ENCODE measurements around the gene SDK1.

The SDK1 gene

DNA sequence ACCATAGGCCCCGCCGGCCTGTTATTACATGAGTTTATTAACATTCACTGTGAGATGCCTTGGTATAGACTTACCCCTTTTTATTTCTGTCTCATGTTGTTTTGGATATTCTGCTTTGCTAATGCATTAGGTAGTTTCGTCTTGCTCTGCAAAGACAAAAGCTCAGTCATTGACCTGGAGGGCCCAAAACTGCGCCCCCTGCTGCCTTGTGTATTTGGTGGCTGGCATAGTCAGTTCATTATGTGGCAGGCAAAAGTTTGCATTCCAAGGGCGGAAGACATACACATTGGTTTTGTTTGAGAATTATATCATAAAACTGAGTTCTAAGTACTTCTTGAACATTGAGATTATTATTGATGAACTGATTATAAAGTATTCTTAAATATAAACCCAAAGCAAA, 372.5 kb downstream of the SDK1 start:
- Histone ChIP-seq H3K9me3 (ENCODE audit: severe bottlenecking) (no peaks in the 10 kb centered on the region), H3K36me3 (ENCODE audit: low read depth) (no peaks in the 10 kb centered on the region), H3K4me1 (ENCODE audit: insufficient read depth, poor library complexity, severe bottlenecking) (no peaks in the 10 kb centered on the region), H3K27ac (ENCODE audit: poor library complexity, severe bottlenecking) (no peak overlapping the region), H3K27me3 (ENCODE audit: insufficient read depth, poor library complexity, severe bottlenecking) (no peaks in the 10 kb centered on the region), H3K4me3 (ENCODE audit: severe bottlenecking) (no peak overlapping the region)
- ATAC-seq (ENCODE audit: low read depth) (no peak), DNase-seq (ENCODE audit: low spot score) (no peak)
- TF ChIP-seq, protein P1, sequence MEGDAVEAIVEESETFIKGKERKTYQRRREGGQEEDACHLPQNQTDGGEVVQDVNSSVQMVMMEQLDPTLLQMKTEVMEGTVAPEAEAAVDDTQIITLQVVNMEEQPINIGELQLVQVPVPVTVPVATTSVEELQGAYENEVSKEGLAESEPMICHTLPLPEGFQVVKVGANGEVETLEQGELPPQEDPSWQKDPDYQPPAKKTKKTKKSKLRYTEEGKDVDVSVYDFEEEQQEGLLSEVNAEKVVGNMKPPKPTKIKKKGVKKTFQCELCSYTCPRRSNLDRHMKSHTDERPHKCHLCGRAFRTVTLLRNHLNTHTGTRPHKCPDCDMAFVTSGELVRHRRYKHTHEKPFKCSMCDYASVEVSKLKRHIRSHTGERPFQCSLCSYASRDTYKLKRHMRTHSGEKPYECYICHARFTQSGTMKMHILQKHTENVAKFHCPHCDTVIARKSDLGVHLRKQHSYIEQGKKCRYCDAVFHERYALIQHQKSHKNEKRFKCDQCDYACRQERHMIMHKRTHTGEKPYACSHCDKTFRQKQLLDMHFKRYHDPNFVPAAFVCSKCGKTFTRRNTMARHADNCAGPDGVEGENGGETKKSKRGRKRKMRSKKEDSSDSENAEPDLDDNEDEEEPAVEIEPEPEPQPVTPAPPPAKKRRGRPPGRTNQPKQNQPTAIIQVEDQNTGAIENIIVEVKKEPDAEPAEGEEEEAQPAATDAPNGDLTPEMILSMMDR (IDR thresholded peaks at IDR 0.05; ENCODE audit: poor library complexity, severe bottlenecking): peak; percentile 43

DNA sequence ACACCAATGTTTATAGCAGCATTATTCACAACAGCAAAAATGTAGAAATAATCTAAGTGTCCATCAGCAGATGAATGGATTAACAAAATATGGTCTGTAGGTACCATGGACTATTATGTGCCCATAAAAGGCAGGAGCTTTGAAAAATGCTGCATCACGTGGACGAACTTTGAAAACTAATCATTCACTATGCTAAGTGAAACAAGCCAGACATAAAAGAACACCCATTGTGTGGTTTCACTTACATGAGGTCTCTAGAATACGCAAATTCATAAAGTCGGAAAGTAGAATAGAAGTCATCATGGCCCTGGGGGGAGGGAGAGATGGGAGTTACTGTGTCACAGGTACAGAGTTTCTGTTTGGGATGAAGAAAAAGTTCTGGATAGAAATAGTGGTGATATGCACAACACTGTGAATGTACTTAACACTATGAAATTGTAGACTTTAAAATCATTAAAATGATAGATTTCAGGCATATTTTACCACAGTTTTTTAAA, 377.3 kb downstream of the SDK1 start:
- no peaks in the 10 kb centered on the region for H3K36me3 ChIP-seq (ENCODE audit: low read depth)
- TF ChIP-seq, protein P1 (IDR thresholded peaks at IDR 0.05; ENCODE audit: poor library complexity, severe bottlenecking): no peak
- DNase-seq (ENCODE audit: low spot score) (no peak), ATAC-seq (ENCODE audit: low read depth) (no peak)
- no peaks in the 10 kb centered on the region for H3K9me3 ChIP-seq (ENCODE audit: severe bottlenecking)
- H3K4me1 ChIP-seq (ENCODE audit: insufficient read depth, poor library complexity, severe bottlenecking): no peaks in the 10 kb centered on the region
- no peak overlapping the region for H3K4me3 ChIP-seq (ENCODE audit: severe bottlenecking)
- no peak overlapping the region for H3K27ac ChIP-seq (ENCODE audit: poor library complexity, severe bottlenecking)
- H3K27me3 ChIP-seq (ENCODE audit: insufficient read depth, poor library complexity, severe bottlenecking): no peaks in the 10 kb centered on the region

DNA sequence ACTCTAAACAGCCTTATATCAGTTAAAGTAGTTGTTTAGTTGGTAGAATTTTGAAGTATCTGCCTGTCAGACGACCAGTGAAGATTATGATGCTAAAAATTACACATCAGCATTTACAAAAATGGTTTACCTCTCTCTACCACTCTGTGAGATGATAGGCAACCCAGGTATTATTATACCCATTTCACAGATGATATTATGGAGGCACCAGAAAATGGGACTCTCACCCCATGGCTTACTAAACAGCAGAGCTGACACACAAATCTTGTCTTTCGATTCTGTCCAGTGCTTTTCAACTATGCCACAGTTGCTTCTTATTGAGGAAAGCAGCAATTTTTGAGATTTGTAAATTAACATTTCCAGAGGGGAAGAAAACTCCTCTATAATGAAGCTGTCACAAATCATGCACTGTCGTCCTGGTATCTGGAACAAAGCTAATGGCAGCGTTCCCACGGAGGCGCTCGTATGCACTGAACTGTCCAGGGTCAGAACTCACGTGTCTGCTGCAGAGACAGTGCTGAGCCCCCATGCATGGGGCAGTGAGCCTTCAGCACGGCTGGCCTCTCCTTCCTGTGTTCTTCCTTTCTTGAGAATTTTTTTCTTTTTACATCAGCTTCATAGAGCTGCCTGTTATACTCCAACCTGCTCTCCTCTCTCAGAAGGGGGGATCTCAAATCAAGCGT, 381.1 kb downstream of the SDK1 start:
- Histone ChIP-seq H3K9me3 (ENCODE audit: severe bottlenecking) (no peaks in the 10 kb centered on the region), H3K4me1 (ENCODE audit: insufficient read depth, poor library complexity, severe bottlenecking) (no peaks in the 10 kb centered on the region), H3K4me3 (ENCODE audit: severe bottlenecking) (no peak overlapping the region), H3K36me3 (ENCODE audit: low read depth) (no peaks in the 10 kb centered on the region), H3K27ac (ENCODE audit: poor library complexity, severe bottlenecking) (no peak overlapping the region), H3K27me3 (ENCODE audit: insufficient read depth, poor library complexity, severe bottlenecking) (no peaks in the 10 kb centered on the region)
- no peak for ATAC-seq (ENCODE audit: low read depth)
- TF ChIP-seq, protein P1 (IDR thresholded peaks at IDR 0.05; ENCODE audit: poor library complexity, severe bottlenecking): no peak
- DNase-seq (ENCODE audit: low spot score): no peak

DNA sequence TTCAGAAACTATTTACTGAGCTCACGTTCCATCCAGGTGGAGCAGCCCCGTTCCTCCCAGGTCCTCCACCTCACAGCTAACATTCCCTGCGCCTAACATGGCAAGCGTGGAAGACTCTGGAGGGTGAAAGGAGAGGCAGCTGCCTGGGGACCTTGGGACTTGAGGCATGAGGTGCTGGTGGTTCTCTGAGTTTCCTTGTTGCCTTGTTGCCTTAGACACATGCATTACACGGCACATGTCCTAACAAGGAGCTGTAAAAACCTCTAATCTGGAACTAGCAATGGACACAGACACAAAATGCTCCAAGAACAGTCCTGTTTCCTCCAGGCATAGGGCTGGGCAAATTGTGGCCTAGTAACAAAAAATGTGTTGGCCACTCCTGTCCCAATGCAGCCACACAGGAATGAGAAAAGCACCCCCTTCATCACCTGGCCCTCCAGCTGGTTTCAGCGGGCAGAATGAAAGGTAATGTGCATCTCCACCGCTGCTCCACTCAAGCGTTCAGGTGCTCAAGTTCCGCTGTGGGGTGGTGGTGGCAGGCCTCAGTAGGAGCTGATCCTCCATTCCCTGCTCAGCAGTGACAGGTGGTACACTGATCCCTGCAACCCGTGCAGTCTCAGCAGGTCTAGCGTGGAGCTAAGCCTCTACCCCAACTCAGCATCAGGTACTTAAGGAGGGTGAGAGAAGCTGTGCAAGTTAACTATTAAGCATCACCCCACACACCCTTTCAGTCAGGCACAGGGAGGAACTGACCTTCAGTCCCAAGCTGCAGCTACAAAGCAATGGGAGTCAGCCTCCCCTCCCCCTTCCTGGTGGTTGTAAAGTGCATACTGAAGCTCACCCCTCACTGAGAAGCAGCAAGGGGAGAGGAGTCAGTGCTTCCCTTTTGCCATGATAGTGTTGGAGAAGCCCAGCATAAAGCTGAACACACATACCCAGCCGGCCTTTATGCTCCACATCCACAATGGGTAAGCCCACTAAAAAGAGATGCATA, 382.8 kb downstream of the SDK1 start:
- DNase-seq (ENCODE audit: low spot score): no peak
- TF ChIP-seq, protein P1 (IDR thresholded peaks at IDR 0.05; ENCODE audit: poor library complexity, severe bottlenecking): no peak
- Histone ChIP-seq H3K4me1 (ENCODE audit: insufficient read depth, poor library complexity, severe bottlenecking) (no peaks in the 10 kb centered on the region), H3K36me3 (ENCODE audit: low read depth) (no peaks in the 10 kb centered on the region), H3K9me3 (ENCODE audit: severe bottlenecking) (no peaks in the 10 kb centered on the region), H3K4me3 (ENCODE audit: severe bottlenecking) (no peak overlapping the region), H3K27ac (ENCODE audit: poor library complexity, severe bottlenecking) (no peak overlapping the region), H3K27me3 (ENCODE audit: insufficient read depth, poor library complexity, severe bottlenecking) (no peaks in the 10 kb centered on the region)
- no peak for ATAC-seq (ENCODE audit: low read depth)

Data from RWPE2 (cell line).